Measurements from ENCODE around the gene ZNF792.
"Not testable (repeated sequence)": the region's sequence is repeated elsewhere in the genome, so short reads cannot be mapped to it uniquely, and the experiment has no call there.

ZNF792 gene

DNA sequence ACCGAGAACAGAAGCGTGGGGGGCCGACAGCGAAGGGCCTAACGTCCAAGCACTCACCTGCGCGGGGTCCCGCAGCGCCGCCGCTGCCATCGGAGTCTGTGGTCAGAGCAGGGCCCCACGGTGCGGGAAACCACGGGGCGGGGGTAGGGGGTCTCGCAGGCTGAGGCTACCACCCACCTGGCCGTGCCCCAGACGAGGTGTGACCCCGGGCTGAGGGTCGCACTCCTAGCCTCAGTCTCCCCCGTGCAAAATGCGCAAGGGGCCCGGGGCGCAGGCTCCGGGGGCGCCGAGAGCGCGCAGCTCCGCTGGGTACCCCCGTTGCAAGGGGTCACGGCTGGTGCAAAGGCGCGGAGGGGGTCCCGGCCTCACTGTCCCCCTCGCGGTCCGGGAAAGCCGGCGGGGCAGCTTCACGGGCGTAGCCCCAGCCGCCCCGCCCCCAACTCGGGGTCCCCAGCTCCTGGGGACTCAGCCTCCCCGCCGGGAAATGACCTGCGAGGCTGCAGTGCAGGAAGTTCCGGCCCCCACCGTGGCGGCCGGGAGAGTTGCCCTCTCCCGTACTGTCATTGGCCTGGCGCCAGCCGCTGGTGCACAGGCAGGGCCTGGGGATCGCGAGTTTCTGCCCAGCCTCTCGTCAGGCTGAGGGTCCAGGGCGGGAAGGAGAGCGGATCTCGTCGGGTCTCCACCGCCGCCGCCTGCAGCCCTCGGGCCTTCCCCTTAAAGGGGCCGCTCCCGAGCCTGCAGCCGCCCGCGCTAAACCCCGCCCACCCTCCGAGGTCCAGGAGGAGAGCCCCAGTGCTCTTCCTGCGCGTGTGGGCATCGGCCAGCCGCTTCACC lies at the start of gene ZNF792:
Gene ZNF792 (minus strand): TSS at position 657 of the 834 bp plus-strand sequence. CDS start 567 bp downstream, at position 90.
- peak; percentile 93 for DNase-seq (ENCODE audit: low spot score)

DNA sequence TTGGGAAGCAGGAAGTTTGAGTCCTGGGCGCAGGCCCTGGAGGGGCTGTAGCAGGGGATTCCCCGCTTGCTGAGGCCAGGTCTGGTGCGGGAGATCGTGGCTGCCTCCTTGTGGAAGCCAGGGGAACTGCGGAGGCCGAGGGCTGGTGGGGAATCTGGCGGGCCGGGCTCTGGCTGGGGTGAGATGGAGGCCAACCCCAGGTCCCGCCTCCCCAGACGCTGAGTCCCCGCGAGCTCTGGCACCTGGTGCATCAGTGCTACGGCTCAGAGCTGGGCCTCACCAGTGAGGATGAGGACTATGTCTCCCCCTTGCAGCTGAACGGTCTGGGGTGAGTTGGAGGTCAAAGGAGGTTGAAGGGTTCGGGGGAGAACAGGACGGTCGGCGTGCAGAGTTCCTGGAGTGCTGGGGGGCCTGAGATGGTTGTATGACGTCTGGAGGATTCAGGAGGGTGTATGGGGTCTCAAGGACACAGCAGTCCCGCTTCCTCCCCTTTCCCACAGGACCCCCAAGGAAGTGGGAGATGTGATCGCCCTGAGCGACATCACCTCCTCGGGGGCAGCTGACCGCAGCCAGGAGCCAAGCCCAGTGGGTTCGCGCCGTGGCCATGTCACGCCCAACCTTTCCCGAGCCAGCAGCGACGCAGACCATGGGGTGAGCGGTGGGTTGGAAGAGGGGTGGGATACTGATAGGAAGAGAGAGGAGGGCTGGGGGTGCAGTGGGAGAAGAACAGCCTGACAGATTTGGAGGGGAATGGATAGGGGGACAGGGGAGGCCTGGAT lies 49.2 kb upstream of the ZNF792 start:
- DNase-seq (ENCODE audit: low spot score): peak; percentile 90

DNA sequence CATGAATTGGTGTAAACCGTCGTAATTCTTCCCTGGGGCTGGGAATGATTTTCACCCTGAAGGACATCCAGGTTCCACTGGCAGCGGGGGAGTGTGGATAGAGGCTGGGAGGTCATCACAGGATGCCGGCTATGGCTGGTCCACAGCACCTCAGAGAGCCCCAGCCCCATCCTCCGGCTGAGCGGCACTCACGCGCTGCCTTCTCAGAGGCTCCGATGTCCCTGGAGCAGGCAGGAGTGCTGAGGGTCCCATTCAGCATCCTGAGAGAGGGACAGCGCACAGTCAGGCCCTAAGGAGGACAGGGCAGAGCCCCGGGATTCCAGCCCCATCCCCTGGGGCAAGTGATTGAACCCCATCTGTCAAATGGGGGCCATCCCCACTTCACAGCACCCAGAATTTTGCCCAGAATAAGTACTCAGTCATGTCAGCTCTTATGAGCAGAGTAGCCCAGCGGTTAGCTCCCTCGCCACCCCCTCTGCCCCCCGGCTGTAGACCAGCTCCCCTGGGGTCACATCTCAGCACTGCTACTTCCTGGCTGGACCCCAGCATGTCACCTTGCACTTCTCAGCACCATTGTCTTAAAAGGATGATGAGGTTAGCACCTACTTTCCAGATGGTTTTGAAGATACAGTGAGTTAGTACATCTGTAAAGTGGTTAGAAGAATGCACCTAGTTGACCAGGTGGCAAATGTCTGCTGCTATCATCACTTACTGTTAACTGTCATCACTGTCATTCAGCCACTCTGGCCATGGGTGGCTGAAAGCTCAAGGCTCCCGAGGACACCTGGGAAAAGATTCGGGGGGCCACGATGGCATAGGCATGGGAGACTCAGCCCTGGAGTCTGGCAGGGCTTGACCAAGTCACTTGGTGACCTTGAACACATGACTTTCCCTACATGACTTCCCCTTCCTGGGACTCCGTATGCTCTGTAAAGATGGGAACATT lies 48.0 kb upstream of the ZNF792 start:
- DNase-seq (ENCODE audit: low spot score): no peak

DNA sequence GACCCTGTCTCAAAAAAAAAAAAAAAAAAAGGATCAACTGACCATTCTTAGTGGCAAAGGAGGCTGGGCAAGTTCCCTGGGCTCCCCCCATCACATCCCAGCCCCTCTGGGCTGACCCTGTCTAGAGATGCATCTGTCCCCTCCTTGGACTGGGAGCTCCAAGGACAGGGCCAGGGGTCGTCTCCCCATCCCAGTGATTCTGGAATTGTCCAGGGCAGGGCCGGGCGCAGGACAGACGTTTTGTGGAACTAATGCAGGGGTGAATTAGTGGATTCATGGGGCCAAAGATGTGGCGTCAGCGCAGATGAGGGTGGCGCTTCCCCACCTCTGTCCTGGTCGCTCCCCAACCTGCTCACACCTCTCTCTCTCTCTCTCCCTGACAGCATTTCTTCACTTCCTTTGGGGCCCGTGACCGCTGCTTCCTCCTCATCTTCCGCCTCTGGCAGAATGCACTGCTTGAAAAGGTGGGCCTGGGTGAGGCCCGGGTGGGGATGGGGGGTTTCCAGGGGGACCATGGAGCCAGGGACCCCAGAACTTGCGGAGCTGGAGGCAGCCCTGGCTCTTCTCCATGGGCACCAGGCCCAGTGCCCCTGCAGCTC lies 47.2 kb upstream of the ZNF792 start:
- DNase-seq (ENCODE audit: low spot score): no peak

DNA sequence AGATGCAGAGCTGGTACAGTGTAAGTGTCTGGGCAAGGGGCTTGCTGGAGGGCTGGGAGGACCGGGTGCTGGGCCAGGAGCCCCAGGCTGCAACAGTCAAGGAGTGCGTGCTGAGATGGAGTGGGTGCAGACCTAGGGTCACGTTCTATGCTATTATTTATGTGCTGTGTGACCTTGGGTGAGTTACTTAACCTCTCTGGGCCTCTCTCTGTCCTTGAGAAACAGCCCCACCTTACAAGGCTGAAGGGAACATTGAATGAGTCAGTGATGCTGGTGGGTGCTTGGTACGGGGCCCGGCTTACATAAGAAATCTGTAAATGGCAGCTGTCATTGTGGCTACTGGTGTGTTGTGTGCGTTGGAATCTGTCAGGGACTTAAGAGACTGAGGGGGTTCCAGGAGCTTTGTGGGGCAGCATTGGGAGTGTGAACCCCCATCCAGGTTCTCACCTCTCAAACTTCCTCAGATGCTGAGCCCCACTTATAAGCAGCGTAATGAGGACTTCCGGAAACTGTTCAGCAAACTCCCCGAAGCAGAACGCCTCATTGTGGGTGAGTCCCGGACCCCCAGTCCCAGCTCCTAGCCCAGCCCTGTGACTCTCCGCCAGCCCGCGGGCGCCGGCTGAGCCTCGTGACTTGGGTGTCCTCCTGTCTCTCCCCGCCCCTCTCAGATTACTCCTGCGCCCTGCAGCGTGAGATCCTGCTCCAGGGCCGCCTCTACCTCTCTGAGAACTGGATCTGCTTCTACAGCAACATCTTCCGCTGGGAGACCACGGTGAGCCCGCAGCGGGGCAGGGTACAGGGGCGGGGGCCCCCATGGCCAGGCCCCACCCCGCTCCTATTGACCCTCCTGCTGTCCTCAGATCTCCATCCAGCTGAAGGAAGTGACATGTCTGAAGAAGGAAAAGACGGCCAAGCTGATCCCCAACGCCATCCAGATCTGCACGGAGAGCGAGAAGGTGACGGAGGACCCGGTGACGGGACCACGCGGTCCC lies 45.7 kb upstream of the ZNF792 start:
- no peak for DNase-seq (ENCODE audit: low spot score)

DNA sequence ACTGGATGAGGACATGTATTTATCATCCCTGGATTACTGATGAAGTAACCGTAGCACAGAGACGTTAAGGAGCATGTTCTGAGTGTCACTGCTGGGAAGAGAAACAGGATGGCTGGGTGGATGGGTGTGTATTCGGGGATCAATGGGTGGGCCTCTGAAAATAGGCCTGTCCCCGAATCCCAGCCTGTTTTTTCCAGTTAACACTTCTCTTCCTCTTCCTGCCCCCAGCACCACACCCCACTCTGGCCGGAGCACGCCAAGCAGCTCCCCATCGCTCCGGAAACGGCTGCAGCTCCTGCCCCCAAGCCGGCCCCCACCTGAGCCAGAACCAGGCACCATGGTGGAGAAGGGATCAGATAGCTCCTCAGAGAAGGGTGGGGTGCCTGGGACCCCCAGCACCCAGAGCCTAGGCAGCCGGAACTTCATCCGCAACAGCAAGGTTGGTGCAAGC lies 44.9 kb upstream of the ZNF792 start:
- DNase-seq (ENCODE audit: low spot score): no peak

DNA sequence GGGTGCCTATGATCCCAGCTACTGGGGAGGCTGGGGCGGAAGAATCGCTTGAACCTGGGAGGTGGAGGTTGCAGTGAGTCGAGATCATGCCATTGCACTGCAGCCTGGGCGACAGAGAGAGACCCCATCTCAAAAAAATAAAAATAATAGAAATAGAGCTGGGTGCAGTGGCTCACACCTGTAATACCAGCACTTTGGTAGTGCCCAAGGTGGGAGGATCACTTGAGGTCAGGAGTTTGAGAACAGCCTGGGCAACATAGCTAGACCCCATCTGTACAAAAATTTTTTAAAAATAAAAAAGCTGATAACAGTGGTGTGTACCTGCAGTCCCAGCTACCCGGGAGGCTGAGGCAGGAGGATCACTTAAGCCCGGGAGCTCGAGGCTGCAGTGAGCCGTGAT lies 43.4 kb upstream of the ZNF792 start:
- not testable (repeated sequence) for DNase-seq (ENCODE audit: low spot score)

DNA sequence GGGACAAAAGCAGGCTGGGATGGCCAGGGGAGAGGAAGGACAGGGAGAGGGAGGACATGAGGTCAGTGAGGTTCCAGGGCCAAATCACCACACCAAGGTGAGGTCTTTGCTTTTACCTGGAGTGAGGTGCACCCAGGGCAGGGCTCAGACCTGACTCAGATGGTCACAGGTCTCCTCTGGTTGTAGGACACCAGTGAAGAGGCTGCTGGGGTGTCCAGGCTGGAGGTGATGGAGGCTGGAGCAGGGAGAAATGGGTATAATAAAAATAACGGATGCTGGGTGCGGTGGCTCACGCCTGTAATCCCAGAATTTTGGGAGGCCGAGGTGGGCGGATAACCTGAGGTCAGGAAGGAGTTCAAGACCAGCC lies 43.0 kb upstream of the ZNF792 start:
- no peak for DNase-seq (ENCODE audit: low spot score)

DNA sequence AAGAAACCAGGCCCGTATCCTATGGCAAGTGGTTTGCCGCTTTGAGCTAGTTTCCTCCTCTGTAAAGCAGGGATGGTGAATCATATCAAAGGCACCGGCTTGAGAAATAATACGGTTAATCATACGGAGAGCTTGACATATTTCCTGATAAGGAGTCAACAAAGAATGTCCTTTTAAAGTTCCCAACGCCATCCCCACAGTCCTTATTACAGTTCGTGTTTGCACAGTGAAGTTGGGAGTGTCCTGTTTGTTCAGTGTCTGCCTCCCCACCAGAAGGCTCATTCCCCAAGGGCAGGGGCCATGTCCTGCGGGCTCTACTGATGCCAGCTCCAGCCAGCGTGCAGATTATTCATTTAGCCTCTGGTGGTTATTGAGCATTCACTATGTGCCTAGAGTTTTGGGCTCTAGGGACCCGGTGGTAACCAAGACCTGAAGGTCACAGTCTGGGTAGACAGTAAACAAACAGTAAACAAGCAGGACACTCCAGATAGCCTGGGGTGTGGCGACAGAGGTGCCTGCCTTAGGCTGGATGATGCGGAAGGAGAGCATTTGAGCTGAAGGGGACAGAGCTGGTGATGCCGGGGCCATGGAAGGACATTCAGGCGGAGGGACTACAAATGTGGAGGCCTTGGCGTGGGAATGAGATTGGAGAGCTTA lies 42.4 kb upstream of the ZNF792 start:
- no peak for DNase-seq (ENCODE audit: low spot score)

DNA sequence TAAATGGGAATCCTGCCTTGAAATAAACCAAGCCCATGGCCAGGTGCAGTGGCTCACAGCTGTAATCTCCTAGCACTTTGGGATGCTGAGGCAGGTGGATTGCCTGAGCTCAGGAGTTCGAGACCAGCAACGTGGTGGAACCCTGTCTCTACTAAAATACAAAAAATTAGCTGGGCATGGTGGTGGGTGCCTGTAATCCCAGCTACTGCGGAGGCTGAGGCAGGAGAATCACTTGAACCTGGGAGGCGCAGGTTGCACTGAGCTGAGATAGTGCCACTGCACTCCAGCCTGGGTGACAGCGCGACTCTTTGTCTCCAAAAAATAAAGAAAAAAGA lies 41.9 kb upstream of the ZNF792 start:
- not testable (repeated sequence) for DNase-seq (ENCODE audit: low spot score)

DNA sequence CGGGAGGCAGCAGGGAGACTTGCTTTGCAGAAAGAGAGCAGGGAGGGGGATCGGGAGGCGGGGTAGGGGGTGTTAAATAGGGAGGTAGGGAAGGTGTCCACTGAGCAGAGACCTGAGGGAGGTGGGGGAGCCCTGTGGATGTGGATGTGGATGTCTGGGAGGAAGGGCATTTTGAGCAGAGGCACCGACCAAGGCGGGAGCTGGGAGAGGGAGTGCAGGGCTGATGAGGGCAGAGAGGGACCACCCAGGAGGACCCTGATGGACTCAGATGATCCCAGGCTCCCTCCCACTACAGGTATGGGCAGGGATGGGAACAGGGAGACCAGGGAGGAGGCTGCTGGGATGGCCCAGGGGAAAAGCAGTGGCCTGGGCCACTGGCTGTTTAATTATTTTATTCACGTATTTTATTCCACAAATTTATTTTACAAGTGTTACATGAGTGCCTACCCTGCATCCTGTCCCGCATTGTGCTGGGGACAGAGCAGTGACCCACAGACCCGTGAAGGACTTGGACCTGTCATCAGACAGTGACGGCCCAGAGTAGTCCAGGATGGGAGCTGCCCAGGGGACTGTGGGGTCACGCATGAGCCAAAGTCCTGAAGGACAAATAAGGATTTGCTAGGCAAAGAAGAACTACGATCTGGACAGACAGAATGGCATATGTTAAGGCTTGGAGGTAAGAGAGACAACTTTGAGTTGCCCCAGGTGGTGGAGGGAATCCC lies 41.4 kb upstream of the ZNF792 start:
- DNase-seq (ENCODE audit: low spot score): no peak

DNA sequence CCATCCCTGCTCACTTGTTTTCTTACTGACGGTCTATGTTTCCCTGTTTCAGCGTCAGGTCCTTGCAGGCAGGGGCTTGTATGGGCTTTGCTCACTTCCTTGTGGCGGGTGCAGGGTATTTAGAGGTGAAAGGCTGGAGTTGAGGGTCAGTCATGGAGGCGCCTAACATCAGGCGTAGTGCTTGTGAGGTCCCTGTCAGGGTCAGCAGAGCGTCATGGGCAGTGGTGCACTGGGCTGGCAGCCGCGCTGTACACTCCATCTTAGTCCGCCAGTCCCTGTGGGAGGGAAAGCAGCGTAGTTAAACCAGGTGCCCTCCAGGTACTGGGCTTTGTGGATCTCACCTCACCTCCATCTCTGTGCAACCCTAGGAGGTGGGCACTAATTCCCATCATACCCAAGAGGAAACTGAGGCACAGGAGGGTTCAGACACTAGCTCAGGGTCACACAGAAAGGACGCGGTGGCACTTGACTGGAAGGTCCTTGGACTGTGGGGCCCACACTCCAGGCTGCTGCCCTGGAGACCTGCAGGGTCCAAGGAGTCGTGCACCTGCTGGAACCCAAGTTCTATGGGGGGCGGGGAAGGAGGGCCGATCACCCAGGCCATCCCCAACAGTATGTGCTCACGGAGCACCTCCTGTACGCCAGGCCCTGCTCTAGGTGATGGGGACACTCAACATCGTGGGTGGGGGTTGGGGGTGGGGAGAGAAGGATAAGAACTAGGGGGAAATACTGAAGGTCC lies 40.7 kb upstream of the ZNF792 start:
- no peak for DNase-seq (ENCODE audit: low spot score)

DNA sequence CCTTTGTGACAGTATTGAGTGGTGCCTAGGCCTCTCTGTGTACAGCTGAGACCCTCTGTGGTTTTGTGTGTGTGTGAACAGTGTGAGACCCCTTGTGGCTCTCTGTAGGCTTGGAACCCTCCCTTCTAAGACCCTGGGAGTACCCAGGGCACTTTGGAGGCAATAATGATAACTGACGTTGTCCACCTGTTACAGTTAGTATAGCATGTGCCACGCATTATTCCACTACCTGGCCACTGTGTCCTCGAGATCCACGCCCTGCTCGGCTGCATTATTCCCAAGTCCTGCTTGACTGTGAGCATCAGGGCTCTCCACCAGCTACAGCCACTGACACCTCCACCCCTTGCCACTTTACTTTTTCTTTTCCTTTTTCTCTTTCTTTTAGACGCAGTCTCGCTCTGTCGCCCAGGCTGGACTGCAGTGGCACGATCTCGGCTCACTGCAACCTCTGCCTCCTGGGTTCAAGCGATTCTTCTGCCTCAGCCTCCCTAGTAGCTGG lies 38.1 kb upstream of the ZNF792 start:
- DNase-seq (ENCODE audit: low spot score): no peak

DNA sequence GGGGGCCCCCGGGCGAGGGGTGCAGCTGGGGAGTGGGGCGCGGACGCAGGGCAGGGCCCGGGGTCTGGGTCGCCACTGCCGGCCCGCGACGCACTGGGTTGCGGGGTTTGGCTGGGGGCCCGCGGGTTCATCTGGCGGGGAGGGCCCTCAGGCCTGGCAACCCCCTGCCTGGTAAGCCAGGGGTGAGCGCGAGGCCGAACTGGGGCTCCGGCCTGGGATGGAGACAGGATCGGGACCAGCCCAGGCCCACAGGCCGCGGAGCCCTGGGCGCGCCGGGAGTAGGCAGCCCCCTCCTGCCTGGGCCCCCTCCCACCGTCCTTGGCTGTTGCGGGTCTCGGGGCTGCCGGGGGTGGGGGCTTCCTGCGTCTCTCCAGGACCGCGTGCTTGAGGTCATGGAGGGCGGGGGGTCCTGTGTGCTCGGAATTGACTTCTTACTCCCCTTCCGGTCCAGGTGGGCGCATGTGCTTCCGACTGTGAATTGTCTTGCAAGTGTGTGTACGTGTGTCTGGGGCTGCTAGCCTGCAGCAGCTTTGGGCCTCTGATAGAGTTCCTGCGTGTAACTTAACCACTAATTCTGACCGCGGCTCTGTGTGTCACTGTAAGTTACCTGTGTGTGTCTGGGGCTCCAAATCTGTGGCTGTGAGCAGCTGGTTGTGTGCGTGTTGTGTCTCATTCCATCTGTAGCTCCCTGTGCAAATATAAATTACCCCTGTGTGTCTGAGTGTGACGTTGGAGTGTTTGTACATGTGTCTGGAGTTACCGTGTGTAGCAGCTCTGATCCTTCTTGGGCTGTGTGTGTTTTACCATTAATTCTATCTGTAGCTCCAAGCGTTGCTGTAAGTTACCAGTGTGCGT lies 36.8 kb upstream of the ZNF792 start:
- DNase-seq (ENCODE audit: low spot score): peak; percentile 73

DNA sequence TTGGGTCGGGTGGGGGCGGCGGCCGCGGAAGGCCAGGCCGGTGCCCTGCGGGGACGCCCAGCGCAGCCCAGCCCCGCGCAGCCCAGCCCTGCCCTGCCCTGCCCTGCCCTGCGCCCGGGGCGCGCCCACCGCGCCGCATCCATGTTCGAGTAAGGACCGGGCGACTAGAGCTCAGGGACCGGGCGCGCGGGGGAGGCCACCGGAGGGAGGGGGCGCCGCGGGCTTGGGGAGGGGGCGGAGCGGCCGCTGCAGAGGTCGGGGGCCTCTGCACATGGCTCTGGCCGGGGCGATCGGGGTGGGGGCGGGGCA lies 36.3 kb upstream of the ZNF792 start:
- no peak for DNase-seq (ENCODE audit: low spot score)

DNA sequence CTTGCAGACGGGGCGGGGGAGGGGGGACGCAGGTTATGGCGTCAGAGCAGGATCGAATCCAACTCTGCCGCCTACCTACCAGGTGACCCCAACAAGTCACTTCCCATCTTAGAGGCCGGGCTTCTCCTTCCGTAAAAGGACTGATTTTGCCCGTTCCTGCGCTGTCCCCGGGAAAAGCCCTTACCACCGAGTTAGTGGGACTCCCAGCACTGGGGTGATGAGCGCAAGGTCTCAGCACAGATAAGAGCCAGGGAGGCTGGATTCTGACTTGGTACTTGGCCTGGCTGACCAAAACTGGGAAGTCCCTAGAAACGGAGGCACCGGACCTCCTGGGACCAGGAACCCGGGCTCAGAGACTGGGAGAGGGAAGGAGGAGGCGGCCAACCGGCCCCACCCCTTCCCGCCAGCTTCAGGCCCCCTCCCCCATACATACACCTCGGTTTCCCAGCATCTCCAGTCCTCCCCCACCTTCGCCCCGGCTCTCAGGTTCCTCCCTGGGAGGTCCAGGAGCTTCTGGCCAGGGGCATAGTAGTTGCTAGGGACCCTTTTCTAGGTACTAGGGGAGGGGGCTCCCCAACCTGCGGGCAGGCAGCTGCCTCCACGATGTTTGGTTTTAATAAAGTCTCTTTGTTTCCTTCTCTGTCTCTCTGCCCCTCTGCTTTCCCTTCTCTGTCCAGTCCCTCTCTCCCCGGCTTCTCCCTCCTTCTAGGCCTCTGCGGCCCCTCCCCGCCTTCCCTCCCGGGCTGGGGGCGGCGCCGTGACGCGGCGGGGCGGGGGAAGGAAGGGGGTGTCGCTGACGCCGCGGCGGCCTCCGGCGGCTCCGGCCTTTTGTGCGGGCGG lies 35.7 kb upstream of the ZNF792 start, which contains the start of gene GRAMD1A:
Gene GRAMD1A (plus strand): TSS at position 826 of the 840 bp plus-strand sequence. CDS start 156 bp downstream, outside the sequence.
- DNase-seq (ENCODE audit: low spot score): peak; percentile 99

All from GM03348 (cell line).